GM18858 (cell line): ENCODE measurements around the gene ATP11A.
A peak's percentile ranks its signal among the peaks of the same experiment; 100 is the strongest.

Source experiments
- ATAC-seq: cut with Tn5 transposase; IDR thresholded peaks from one replicate; pipeline ENCODE4 v1.9.1; 2021; ENCODE audit not compliant: unreplicated experiment

Gene ATP11A

GRCh38 chr13:112689303-112690245, at the start of gene ATP11A:
ATP11A (plus strand) TSS chr13:112690038; CDS start chr13:112690417, 379 bp downstream.
- peak; percentile 66 for ATAC-seq

DNA sequence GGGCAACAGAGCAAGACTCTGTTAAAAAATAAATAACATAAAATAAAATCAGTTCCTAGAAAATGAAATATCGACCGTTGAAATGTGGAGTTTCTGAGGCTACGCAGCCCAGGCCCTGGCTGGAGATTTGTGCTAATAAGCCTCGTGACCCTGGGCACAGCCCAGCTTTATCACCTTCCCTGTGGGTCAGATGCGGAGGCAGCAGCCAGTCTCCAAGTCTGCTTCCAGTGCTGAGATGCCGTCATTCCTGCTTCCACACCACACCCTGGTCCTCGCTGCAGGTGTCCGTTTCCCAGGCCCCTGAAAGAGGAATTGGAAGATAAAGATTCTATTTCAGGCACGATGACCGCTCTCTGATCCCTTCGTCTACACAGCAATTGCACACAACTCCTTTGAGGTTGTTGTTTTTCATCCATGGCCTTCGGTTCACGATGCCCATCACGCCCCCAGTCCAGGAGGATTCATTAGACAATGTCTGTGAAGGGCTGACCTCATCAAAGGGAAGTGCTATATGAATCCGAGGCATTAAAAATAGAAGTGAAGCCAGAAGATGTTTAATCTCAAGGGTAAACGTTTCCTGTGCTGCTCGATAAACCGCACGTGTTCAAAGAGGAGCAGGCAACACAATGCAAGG, 48.3 kb upstream of the ATP11A start:
- no peak for ATAC-seq

DNA sequence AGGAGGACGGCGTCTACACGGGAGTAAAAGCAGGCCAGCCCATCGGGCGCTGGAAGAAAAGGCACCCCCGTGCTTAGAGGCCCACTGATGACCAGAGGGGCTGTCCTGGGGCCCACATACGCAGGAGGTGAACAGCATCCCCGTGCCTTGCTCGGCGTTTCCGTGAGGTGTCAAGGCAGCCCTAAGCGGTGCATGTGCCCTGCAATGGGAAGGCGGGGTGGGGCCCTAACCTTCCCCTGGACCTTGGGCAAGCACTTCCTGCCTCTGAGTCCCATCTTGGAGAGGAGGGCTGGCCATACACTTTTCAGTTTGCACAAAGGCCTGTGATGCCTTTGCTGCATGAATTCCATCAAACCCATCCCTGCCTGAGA, 47.8 kb upstream of the ATP11A start:
- no peak for ATAC-seq

DNA sequence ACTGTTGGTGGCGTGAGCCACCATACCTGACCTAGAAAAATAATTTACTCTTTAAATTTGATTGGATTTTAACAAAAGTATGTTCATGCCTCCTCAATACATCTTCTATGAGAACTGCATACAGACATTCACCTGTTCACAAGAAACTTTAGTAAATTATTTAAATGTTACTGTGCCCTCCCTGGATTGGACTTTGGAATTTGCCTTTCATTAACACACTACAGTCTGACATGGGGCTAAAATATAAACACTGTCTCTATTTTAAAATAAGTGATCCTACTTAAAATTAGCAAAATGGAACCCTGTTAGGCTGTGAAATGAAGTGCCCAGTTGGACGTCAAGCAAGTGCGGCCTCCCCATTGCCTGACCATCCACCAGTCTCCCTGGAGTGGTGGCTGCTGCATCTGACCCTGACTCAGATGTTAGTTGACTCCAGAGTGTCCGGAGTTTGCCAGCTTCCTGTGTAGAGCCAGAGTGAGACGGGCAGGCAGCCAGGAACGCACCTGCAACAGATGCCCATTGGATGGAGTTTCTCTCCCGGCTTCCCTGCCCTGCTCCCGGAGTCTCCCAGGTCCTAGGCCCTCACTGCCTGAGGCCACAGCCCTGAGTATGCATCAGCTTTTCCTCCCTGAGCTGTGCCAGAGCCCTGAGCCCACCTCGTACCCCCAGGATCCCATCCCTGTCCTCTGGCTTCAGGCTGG, 45.9 kb upstream of the ATP11A start:
- no peak for ATAC-seq

DNA sequence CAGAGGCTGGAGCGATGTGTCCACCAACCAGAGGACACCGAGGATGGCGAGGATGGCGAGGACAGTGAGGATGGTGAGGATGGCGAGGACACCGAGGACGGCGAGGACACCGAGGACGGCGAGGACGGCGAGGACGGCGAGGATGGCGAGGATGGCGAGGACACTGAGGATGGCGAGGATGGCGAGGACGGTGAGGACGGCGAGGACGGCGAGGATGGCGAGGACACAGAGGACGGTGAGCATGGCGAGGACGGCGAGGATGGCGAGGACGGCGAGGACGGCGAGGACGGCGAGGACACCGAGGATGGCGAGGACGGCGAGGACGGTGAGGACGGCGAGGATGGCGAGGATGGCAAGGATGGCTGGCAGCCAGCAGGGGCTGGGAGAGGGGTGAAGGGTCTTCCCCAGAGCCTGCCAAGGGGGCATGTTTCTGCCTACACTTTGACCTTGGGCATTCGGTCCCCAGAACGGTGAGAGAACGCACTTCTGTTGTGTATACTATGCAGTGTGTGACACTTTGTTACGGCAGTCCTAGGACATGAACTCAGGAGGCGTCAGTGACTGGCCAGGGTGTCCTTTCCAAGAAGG, 44.4 kb upstream of the ATP11A start:
- ATAC-seq = no peak

- no peak for ATAC-seq
These were observed 42.6 kb upstream of the ATP11A start for GRCh38 chr13:112647256-112647655.

DNA sequence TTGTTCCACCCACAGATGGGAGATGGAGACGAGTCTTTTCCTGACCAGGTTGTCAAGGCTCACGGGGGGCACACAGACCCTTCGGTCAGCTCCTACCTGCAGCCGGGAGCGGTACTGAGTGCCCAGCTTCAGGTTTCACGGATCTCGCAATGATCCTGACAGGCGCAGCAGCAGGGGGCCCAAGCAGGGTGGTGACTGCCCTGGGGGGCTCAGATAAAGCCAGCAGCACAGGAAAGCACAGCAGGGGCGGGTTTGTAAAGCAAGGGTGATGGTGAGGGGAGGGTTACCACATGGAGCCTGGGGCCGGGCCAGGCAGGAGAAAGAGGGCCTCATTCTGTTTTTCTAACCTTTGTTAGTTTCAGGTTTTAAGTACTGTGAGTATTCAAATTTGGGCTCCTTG, 41.7 kb upstream of the ATP11A start:
- ATAC-seq = no peak

GRCh38 chr13:112648966-112649690, 40.7 kb upstream of the ATP11A start:
- ATAC-seq = no peak

DNA sequence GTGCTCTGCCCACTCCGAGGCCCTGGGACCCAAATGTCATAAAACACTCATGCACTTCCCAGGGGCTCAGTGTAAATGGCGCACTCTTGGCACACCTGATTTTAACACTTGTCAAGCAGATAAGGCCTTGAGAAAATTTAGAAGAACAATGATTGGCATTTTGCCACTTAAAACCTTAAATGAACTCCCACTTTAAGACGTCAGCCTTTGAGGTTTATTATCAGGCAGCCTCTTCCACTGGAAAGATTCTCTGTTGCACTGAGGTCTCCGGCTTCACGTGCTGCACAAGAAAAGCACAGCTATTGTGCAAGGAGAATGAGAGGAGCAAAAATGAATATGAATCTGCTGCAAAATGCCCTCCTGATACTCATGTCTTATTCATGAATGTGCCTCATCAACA, 38.5 kb upstream of the ATP11A start:
- ATAC-seq = no peak

- ATAC-seq = no peak
These were observed 37.9 kb upstream of the ATP11A start for GRCh38 chr13:112651750-112652511.

DNA sequence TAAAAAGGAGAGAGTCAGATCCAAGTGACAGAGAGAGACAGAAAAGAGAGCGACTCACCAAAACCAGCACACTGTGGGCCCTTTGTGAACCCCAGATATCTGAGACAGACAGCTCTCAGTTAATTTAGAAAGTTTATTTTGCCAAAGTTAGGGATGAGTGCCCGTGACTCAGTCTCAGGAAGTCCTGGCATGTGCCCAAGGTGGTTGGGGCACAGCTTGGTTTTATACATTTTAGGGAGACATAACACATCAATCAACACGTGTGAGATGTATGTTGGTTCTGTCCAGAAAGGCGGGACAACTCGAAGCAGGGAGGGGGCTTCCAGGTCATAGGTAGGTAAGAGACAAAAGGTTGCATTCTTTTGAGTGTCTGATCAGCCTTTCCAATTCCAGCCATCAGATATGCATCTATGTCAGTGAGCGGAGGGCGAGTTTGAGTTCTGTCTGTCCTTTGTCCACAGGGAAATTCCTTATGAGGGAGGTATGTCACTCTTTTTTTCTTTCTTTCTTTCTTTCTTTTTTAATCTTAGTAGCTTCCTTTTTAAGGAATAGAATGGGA, 37.2 kb upstream of the ATP11A start:
- ATAC-seq = no peak

DNA sequence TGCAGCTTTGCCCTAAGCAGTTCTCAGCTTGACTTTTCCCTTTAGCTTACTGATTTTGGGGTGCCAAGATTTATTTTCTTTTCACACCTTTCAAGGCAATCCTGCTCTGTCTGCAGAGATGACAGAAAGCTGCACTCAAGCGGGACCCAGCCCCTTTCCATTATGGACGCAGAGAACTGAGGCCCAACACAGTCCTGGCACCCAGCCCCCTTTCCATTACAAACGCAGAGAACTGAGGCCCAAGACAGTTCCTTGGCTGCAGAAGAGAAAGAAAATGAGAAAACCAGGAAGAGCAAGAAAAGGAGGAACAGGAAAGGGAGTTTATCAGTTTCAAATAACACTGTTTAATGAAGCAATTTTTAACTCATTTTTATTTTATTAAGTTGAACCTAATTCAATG, 36.8 kb upstream of the ATP11A start:
- no peak for ATAC-seq

- no peak for ATAC-seq
These were observed 33.9 kb upstream of the ATP11A start for GRCh38 chr13:112655913-112656312.

DNA sequence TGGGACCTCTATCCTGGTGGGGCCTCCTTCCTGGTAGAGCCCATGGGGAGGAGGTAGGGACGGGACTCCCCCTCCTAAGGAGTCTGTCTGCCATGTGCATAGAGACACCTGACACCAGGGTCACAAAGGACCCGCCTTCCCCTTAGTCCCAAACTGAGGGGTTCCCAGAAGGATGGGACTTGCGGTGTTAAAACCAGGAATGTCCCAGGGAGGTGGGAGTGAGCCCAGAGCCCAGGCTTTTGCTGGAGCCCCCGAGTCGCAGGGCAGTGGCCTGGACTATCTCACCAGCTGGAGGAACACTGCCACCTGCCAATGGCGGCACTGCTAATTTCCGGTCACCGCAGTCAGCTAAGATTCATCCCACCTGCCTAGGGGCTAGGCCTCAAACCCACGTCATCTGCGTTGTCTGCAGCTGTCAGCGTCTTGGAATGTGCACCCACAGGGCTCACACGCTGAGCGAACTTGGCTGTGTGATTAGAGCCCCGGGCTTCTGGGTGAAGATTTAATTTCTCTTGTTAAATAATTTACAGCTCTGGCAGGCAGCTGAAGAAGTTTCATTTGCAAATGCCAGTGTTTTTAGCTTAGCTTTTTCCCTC, 31.9 kb upstream of the ATP11A start:
- no peak for ATAC-seq

GRCh38 chr13:112658808-112659207, 31.0 kb upstream of the ATP11A start:
- ATAC-seq = no peak

GRCh38 chr13:112661291-112661690, 28.5 kb upstream of the ATP11A start:
- ATAC-seq = no peak

GRCh38 chr13:112664501-112665203, 25.2 kb upstream of the ATP11A start:
- no peak for ATAC-seq

DNA sequence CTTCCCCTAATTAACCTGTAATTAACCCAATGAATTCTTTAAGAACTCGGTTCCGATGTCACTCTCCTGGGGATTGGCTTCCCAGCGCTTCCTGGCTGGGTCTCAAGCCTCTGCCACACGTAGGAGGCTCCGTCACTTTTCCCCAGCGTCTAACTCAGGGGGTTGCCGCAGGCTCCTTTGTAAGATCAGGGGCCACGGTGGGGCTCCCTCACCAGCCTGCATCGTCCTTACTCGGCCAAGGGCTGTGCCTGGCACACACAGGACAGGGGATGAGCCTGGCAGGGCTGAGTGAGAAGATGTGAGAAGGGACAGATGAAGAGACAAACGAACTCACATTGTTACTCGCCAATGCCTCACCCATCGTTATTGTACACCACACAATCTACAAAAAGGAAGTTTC, 20.9 kb upstream of the ATP11A start:
- ATAC-seq = no peak
